ENCODE data around the gene C20orf141.

C20orf141 gene

GRCh38 chr20:2849529-2849928, 34.7 kb downstream of the C20orf141 start:
- H3K27ac ChIP-seq (ENCODE audit: low read depth, low read length), result no peak overlapping the region
- peaks cover 5% of the 10 kb centered on the region for H3K79me2 ChIP-seq (ENCODE audit: control insufficient read depth, insufficient read depth, low read length, unreplicated experiment)
- no peak overlapping the region for H3K4me3 ChIP-seq (ENCODE audit: low read depth, low read length)
- no peak overlapping the region for H2AFZ ChIP-seq (ENCODE audit: low read length, unreplicated experiment)
- H3K27me3 ChIP-seq (ENCODE audit: insufficient read depth, low read length), result no peaks in the 10 kb centered on the region
- peaks cover 7% of the 10 kb centered on the region for H3K4me1 ChIP-seq (ENCODE audit: control insufficient read depth, insufficient read depth, low read length, unreplicated experiment)
- peaks cover 3% of the 10 kb centered on the region; the same call in 1 of the 2 replicates for H3K36me3 ChIP-seq (ENCODE audit: insufficient read depth, low read length)

- Histone ChIP-seq H3K79me2 (ENCODE audit: control insufficient read depth, insufficient read depth, low read length, unreplicated experiment) (peaks cover 8% of the 10 kb centered on the region), H3K36me3 (ENCODE audit: insufficient read depth, low read length) (peaks cover 3% of the 10 kb centered on the region; the same call in 1 of the 2 replicates), H3K4me3 (ENCODE audit: low read depth, low read length) (no peak overlapping the region), H2AFZ (ENCODE audit: low read length, unreplicated experiment) (no peak overlapping the region), H3K27me3 (ENCODE audit: insufficient read depth, low read length) (no peaks in the 10 kb centered on the region), H3K27ac (ENCODE audit: low read depth, low read length) (no peak overlapping the region), H3K4me1 (ENCODE audit: control insufficient read depth, insufficient read depth, low read length, unreplicated experiment) (peaks cover 7% of the 10 kb centered on the region)
Measured at GRCh38 chr20:2851086-2851485, 36.3 kb downstream of the C20orf141 start.

- Histone ChIP-seq H3K79me2 (ENCODE audit: control insufficient read depth, insufficient read depth, low read length, unreplicated experiment) (peaks cover 3% of the 10 kb centered on the region), H3K27me3 (ENCODE audit: insufficient read depth, low read length) (no peaks in the 10 kb centered on the region), H3K4me3 (ENCODE audit: low read depth, low read length) (no peak overlapping the region), H3K27ac (ENCODE audit: low read depth, low read length) (no peak overlapping the region), H2AFZ (ENCODE audit: low read length, unreplicated experiment) (no peak overlapping the region), H3K4me1 (ENCODE audit: control insufficient read depth, insufficient read depth, low read length, unreplicated experiment) (peaks cover 9% of the 10 kb centered on the region), H3K36me3 (ENCODE audit: insufficient read depth, low read length) (no peaks in the 10 kb centered on the region; the same call in 1 of the 2 replicates)
Measured at GRCh38 chr20:2858591-2858990, 43.8 kb downstream of the C20orf141 start.

- peaks cover 3% of the 10 kb centered on the region for H3K79me2 ChIP-seq (ENCODE audit: control insufficient read depth, insufficient read depth, low read length, unreplicated experiment)
- H3K27me3 ChIP-seq (ENCODE audit: insufficient read depth, low read length), result no peaks in the 10 kb centered on the region
- H2AFZ ChIP-seq (ENCODE audit: low read length, unreplicated experiment), result no peak overlapping the region
- no peak overlapping the region for H3K27ac ChIP-seq (ENCODE audit: low read depth, low read length)
- peaks cover 9% of the 10 kb centered on the region for H3K4me1 ChIP-seq (ENCODE audit: control insufficient read depth, insufficient read depth, low read length, unreplicated experiment)
- H3K36me3 ChIP-seq (ENCODE audit: insufficient read depth, low read length), result no peaks in the 10 kb centered on the region; the same call in 1 of the 2 replicates
- H3K4me3 ChIP-seq (ENCODE audit: low read depth, low read length), result no peak overlapping the region
Measured at GRCh38 chr20:2859330-2860121, 44.7 kb downstream of the C20orf141 start.

- Histone ChIP-seq H2AFZ (ENCODE audit: low read length, unreplicated experiment) (no peak overlapping the region), H3K27ac (ENCODE audit: low read depth, low read length) (no peak overlapping the region), H3K79me2 (ENCODE audit: control insufficient read depth, insufficient read depth, low read length, unreplicated experiment) (no peaks in the 10 kb centered on the region), H3K36me3 (ENCODE audit: insufficient read depth, low read length) (peaks cover 4% of the 10 kb centered on the region; the same call in 1 of the 2 replicates), H3K27me3 (ENCODE audit: insufficient read depth, low read length) (no peaks in the 10 kb centered on the region), H3K4me1 (ENCODE audit: control insufficient read depth, insufficient read depth, low read length, unreplicated experiment) (peaks cover 22% of the 10 kb centered on the region), H3K4me3 (ENCODE audit: low read depth, low read length) (no peak overlapping the region)
Measured at GRCh38 chr20:2864626-2865025, 49.8 kb downstream of the C20orf141 start.

- Histone ChIP-seq H3K36me3 (ENCODE audit: insufficient read depth, low read length) (peaks cover 4% of the 10 kb centered on the region; the same call in 1 of the 2 replicates), H2AFZ (ENCODE audit: low read length, unreplicated experiment) (no peak overlapping the region), H3K27me3 (ENCODE audit: insufficient read depth, low read length) (no peaks in the 10 kb centered on the region)
Measured at GRCh38 chr20:2865101-2865500, 50.3 kb downstream of the C20orf141 start.

More at GRCh38 chr20:2865101-2865500, 50.3 kb downstream of the C20orf141 start:
- Histone ChIP-seq H3K4me3 (ENCODE audit: low read depth, low read length) (no peak overlapping the region), H3K79me2 (ENCODE audit: control insufficient read depth, insufficient read depth, low read length, unreplicated experiment) (no peaks in the 10 kb centered on the region), H3K4me1 (ENCODE audit: control insufficient read depth, insufficient read depth, low read length, unreplicated experiment) (peaks cover 20% of the 10 kb centered on the region), H3K27ac (ENCODE audit: low read depth, low read length) (no peak overlapping the region)
